Stimulated activated effector memory CD8-positive, alpha-beta T cell treated with anti-CD3 and anti-CD28 coated beads, Interleukin-12 subunit alpha, Interleukin-12 subunit beta, amount 100 ng/mL, for 72 hours (primary cell): ENCODE measurements around the gene SPATS2L.
A peak's percentile ranks its signal among the peaks of the same experiment; 100 is the strongest.

Experiments
- ATAC-seq: fragments of 150-1000 bp; cut with Tn5 transposase; 2 replicates; pipeline ENCODE4 v1.10.0; 2021
- DNase-seq, 2 donors: peaks; one replicate each; pipeline ENCODE4 v3.0.0; 2021 to 2022; ENCODE audit warnings: low spot score in 2 of 2
- H3K27ac Mint-ChIP-seq: one replicate; pipeline ENCODE4 v1.8.0; 2022; ENCODE audit warnings: mild to moderate bottlenecking, mixed read lengths
- H3K36me3 Mint-ChIP-seq: one replicate; pipeline ENCODE4 v1.8.0; 2022; ENCODE audit warnings: mild to moderate bottlenecking, mixed read lengths
- H3K4me1 Mint-ChIP-seq: one replicate; pipeline ENCODE4 v1.8.0; 2022; ENCODE audit warnings: mixed read lengths
- H3K4me3 Mint-ChIP-seq: one replicate; pipeline ENCODE4 v1.8.0; 2022; ENCODE audit warnings: mild to moderate bottlenecking, mixed read lengths
- H3K9me3 Mint-ChIP-seq: one replicate; pipeline ENCODE4 v1.8.0; 2022; ENCODE audit warnings: mixed read lengths

SPATS2L gene

GRCh38 chr2:200385063-200385635 lies 78.7 kb downstream of the SPATS2L start:
- peaks cover 4% of the 10 kb centered on the region for H3K4me1 Mint-ChIP-seq
- no peaks in the 10 kb centered on the region for H3K9me3 Mint-ChIP-seq
- peaks cover 2% of the 10 kb centered on the region for H3K36me3 Mint-ChIP-seq
- DNase-seq: no peak
- no peak overlapping the region for H3K27ac Mint-ChIP-seq
- no peak overlapping the region for H3K4me3 Mint-ChIP-seq
- no peak for ATAC-seq

DNA sequence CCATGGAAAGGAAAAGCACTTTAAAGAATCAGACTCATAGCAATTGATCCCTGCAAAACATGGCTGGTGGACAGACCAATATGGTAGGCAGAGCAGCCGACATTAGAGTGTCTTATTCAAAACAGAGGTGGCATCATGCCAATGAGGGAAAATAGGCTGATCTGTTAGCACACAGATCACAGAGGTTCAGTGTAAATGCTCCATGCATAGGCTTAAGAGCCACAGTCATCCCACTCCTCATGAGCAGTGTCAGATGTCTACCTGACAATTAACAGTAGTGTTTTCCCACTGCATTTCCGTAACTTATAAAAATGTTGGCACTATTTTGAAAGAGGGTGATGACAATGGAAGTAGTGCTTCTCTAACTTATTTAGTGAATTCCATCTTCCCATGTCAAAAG lies 86.7 kb downstream of the SPATS2L start:
- no peak for DNase-seq
- Mint-ChIP-seq H3K9me3 (no peaks in the 10 kb centered on the region), H3K4me1 (no peaks in the 10 kb centered on the region), H3K36me3 (peaks cover 13% of the 10 kb centered on the region), H3K27ac (no peak overlapping the region), H3K4me3 (no peak overlapping the region)
- ATAC-seq: no peak

DNA sequence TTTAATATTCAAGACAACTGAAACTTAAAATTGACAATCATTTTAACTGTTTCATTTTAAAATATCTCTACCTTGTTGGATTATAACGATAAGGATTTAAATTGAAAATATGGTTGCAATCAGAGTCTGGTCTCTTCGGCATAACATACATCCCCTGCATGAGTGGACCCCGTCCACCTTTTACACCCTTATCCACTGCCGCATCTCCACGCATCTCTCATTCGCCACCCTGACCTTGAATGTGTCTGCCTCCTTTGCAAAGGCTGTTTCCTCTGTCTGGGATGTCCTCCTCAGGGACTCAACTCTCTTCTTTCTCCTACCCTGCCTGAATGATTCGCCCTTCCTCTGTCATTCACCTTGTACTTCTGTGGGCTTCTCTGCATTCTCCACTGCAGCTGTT lies 87.6 kb downstream of the SPATS2L start:
- H3K4me1 Mint-ChIP-seq: no peaks in the 10 kb centered on the region
- DNase-seq (no peak), ATAC-seq (no peak)
- H3K4me3 Mint-ChIP-seq: no peak overlapping the region
- peaks cover 13% of the 10 kb centered on the region for H3K36me3 Mint-ChIP-seq
- H3K27ac Mint-ChIP-seq: no peak overlapping the region
- no peaks in the 10 kb centered on the region for H3K9me3 Mint-ChIP-seq

DNA sequence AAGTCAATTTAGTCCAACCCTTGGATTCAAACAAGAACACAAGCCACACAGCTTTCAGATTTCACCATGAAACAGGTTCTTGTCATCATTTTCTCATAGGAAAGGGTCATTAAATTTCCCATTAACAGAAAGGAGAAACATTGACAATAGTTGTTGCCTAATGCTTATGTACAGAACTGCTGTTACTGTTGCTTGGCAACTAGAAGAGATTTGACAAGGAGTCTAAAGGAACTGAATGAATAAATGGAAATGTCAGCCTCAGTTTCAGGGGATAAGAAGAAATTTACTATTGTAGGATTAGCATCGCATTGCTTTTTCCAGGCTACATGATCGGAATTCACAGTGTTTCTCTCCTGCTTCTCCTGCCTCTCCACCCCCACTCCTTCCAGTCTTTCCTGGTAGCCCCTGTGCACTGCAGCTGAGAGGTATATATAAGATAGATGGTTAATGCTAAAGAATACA lies 90.3 kb downstream of the SPATS2L start:
- Mint-ChIP-seq H3K4me3 (no peak overlapping the region), H3K27ac (no peak overlapping the region), H3K4me1 (no peaks in the 10 kb centered on the region), H3K9me3 (no peaks in the 10 kb centered on the region), H3K36me3 (peaks cover 5% of the 10 kb centered on the region)
- DNase-seq: no peak
- ATAC-seq: no peak

- H3K4me1 Mint-ChIP-seq: no peaks in the 10 kb centered on the region
- ATAC-seq: no peak
- no peak overlapping the region for H3K27ac Mint-ChIP-seq
- no peak overlapping the region for H3K4me3 Mint-ChIP-seq
- no peak for DNase-seq
- no peaks in the 10 kb centered on the region for H3K9me3 Mint-ChIP-seq
- peaks cover 5% of the 10 kb centered on the region for H3K36me3 Mint-ChIP-seq
Observed at GRCh38 chr2:200397785-200398184, 91.3 kb downstream of the SPATS2L start.

DNA sequence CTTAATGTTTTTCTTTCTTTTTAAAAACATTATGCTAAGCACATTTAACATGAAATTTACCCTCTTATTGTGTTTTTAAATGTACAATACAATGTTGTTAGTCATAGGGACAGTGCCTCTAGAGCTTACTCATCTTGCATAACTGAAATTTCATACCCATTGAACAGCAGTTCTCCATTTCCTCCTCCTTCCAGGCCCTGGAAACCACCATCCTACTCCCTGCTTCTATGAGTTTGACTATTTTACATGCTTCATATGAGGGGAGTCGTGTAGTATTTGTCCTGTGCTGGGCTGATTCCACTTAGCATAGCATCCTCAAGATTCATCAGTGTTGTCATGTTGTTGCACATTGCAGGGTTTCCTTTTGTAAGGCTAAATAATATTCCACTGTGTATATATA lies 92.6 kb downstream of the SPATS2L start:
- DNase-seq (no peak), ATAC-seq (peak; percentile 47)
- Mint-ChIP-seq H3K36me3 (peaks cover 5% of the 10 kb centered on the region), H3K4me3 (no peak overlapping the region), H3K27ac (no peak overlapping the region), H3K9me3 (no peaks in the 10 kb centered on the region), H3K4me1 (no peaks in the 10 kb centered on the region)

- no peaks in the 10 kb centered on the region for H3K4me1 Mint-ChIP-seq
- no peak overlapping the region for H3K27ac Mint-ChIP-seq
- H3K4me3 Mint-ChIP-seq: no peak overlapping the region
- H3K9me3 Mint-ChIP-seq: no peaks in the 10 kb centered on the region
- peaks cover 5% of the 10 kb centered on the region for H3K36me3 Mint-ChIP-seq
- ATAC-seq (no peak), DNase-seq (no peak)
Observed at GRCh38 chr2:200399636-200400035, 93.1 kb downstream of the SPATS2L start.

DNA sequence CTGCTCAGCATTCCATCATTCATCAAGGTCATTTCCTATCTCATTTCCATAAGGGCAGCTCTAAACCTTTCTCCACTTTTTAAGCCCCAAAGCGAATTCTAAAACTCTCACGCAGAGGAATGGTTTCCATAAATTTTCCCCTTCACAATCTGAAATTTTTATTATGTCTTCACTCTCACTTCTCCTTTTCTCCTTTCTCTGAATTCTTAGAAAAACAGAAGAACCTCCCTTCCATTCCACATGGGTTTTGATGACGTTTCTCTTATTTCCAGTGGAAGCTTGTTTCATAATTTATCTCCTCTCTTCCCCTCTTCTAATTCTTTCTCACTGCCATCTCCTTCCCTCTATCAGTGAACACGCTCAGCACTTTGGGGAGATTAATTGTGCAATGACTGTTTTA lies 97.3 kb downstream of the SPATS2L start:
- DNase-seq: no peak
- Mint-ChIP-seq H3K9me3 (no peaks in the 10 kb centered on the region), H3K4me1 (peaks cover 24% of the 10 kb centered on the region), H3K36me3 (no peaks in the 10 kb centered on the region), H3K27ac (no peak overlapping the region), H3K4me3 (no peak overlapping the region)
- no peak for ATAC-seq

DNA sequence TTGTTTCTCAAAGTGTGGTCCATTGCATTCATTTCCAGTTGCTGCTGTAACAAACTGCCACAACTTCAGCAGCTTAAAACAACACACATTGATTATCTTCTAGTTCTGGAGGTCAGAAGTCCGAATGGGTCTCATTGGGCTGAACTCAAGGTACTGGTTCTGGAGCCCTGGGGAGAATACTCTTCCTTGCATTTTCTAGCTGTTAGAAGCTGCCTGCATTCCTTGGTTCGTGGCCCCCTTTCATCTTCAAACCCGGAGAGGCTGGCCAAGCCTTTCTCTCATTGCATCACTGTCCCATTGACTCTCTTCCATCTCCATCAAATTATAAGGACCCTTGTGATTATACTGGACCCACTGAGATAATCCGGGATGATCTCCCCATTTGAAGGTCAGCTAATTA lies 98.1 kb downstream of the SPATS2L start:
- no peak for ATAC-seq
- no peak for DNase-seq
- Mint-ChIP-seq H3K36me3 (no peaks in the 10 kb centered on the region), H3K4me1 (peaks cover 24% of the 10 kb centered on the region), H3K27ac (no peak overlapping the region), H3K4me3 (no peak overlapping the region), H3K9me3 (no peaks in the 10 kb centered on the region)

- H3K4me1 Mint-ChIP-seq: peaks cover 24% of the 10 kb centered on the region
- no peaks in the 10 kb centered on the region for H3K36me3 Mint-ChIP-seq
- H3K27ac Mint-ChIP-seq: no peak overlapping the region
- DNase-seq (no peak), ATAC-seq (peak; percentile 98)
- H3K9me3 Mint-ChIP-seq: no peaks in the 10 kb centered on the region
- H3K4me3 Mint-ChIP-seq: no peak overlapping the region
Observed at GRCh38 chr2:200405599-200406298, 99.3 kb downstream of the SPATS2L start.

- H3K9me3 Mint-ChIP-seq: no peaks in the 10 kb centered on the region
- ATAC-seq (no peak), DNase-seq (no peak)
- no peaks in the 10 kb centered on the region for H3K36me3 Mint-ChIP-seq
- H3K4me1 Mint-ChIP-seq: peaks cover 24% of the 10 kb centered on the region
- no peak overlapping the region for H3K4me3 Mint-ChIP-seq
- no peak overlapping the region for H3K27ac Mint-ChIP-seq
Observed at GRCh38 chr2:200406379-200406778, 99.9 kb downstream of the SPATS2L start.

DNA sequence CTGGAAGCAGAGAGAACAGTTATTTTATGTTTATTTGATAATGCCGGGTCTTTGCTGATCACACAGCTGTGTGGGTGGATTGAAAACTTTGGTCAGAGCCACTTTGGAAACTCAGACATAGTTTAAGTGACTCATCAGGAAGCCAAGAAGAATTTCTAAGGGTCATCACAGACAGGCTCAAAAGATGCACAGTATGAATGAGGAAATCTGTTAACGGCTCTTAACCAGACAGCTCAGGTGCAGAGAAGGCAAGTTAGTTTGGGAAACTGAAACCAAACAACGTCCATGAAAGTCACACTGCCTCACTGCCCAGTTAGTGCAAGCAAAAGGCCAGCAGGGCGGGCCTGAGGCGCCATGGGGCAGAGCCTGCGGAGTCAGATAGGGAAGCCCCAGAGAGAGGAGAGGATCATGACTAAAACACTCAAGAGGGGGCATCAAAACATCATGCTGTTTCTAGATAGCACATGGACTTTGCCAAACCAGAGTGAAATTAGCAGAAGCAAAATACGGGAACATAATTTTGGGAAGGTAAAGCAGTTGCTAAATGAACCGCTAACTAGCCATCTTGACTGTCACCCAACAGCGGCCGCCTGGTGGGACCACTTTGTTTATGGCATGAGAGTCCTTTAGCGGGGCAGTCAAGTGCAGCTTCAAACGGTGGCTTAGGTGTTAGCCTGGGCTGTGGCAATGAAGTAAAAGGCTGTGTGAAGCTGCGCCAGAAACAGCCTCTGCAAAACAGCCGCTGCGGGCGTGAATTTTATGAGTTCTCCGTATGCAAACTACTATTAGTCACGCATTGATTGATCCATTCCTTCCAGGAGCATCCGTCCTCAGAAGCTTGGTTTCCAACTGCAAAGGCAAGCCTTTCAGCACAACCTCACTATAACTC lies 102.2 kb downstream of the SPATS2L start:
- Mint-ChIP-seq H3K4me1 (peaks cover 24% of the 10 kb centered on the region), H3K27ac (peak overlapping the region; percentile 18)
- ATAC-seq: peak; percentile 50

DNA sequence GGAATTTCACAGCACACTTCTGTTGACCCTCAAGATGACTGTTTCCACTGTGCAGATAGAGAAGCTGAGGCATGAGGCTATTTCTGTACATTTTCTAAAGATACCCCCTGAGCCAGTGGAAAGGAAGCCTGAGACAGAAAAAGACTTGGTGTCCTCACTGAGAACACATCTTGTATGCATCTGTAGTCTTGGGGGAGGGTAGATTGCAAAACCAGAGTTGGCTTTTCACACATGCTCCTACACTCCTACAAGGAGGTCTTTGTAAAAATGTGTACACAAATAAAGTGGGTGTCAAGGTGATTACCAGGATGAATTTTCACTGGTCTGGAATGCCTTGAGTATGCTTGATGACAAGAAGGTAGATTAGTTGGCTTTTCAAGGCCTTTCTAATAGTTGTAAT lies 105.3 kb downstream of the SPATS2L start:
- Mint-ChIP-seq H3K36me3 (no peaks in the 10 kb centered on the region), H3K9me3 (no peaks in the 10 kb centered on the region), H3K4me1 (peaks cover 13% of the 10 kb centered on the region), H3K27ac (no peak overlapping the region), H3K4me3 (no peak overlapping the region)
- no peak for ATAC-seq
- no peak for DNase-seq

More for the DNA sequence above, 102.2 kb downstream of the SPATS2L start:
- no peak for DNase-seq
- H3K4me3 Mint-ChIP-seq: peak overlapping the region; percentile 34
- no peaks in the 10 kb centered on the region for H3K36me3 Mint-ChIP-seq
- no peaks in the 10 kb centered on the region for H3K9me3 Mint-ChIP-seq

DNA sequence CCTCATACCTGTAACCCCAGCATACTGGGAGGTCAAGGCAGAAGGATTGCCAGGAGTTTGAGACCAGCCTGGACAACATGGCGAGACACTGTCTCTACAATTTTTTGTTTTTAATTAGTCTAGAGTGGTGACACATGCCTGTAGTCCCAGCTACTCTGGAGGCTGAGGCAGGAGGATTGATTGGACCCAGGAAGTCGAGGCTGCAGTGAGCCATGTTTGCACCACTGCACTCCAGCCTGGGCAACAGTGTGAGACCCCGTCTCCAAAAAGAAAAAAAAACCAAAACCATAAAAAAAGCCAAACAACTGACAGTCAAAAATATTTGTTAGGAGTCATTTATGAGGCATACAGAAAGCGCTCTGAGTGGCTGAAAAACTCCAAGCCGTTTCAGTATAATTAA lies 107.9 kb downstream of the SPATS2L start:
- Mint-ChIP-seq H3K9me3 (no peaks in the 10 kb centered on the region), H3K36me3 (peaks cover 8% of the 10 kb centered on the region), H3K27ac (no peak overlapping the region), H3K4me3 (no peak overlapping the region), H3K4me1 (no peaks in the 10 kb centered on the region)
- DNase-seq (no peak), ATAC-seq (no peak)

GRCh38 chr2:200415455-200415854 lies 109.0 kb downstream of the SPATS2L start:
- Mint-ChIP-seq H3K9me3 (no peaks in the 10 kb centered on the region), H3K4me3 (no peak overlapping the region), H3K36me3 (peaks cover 12% of the 10 kb centered on the region), H3K27ac (no peak overlapping the region), H3K4me1 (no peaks in the 10 kb centered on the region)
- DNase-seq (no peak), ATAC-seq (no peak)

DNA sequence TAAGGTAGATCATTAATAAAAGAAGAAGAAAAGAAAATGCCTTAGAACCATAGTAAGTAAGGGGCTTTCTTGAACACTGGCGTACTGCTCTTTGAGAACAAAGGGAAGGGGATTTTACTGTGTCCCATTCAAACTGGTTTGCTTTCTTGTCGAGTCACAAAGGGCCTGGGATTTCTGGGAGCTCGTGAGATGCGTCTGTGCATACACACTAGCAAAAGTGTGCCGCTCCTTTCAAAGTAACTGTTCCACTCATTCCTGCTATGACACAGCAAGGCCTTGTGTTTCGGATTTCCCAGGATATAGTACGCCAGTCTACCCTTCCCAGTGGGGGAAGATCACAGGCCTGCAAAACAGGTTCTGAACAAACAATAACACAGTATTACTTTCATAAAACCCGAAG lies 110.4 kb downstream of the SPATS2L start:
- Mint-ChIP-seq H3K9me3 (no peaks in the 10 kb centered on the region), H3K4me3 (no peak overlapping the region), H3K4me1 (no peaks in the 10 kb centered on the region), H3K36me3 (peaks cover 12% of the 10 kb centered on the region), H3K27ac (no peak overlapping the region)
- DNase-seq (no peak), ATAC-seq (no peak)
